Parathyroid adenoma (tissue), 2 donors: ENCODE results near the gene PAOX.

Experiments used
- H2AFZ ChIP-seq: fragments of 300-600 bp; sonication (generic); one replicate; pipeline ENCODE4 v1.7.0; 2017; ENCODE audit warnings: antibody characterized with exemption, mild to moderate bottlenecking
- H3K27ac ChIP-seq: fragments of 300-600 bp; sonication (generic); one replicate; pipeline ENCODE4 v1.7.0; 2017
- H3K27me3 ChIP-seq: fragments of 300-600 bp; sonication (generic); one replicate; pipeline ENCODE4 v1.7.0; 2017; ENCODE audit warnings: low read length; ENCODE audit not compliant: control insufficient read depth, insufficient read depth
- H3K36me3 ChIP-seq: fragments of 300-600 bp; sonication (generic); one replicate; pipeline ENCODE4 v1.7.0; 2017; ENCODE audit warnings: low read length; ENCODE audit not compliant: control insufficient read depth, insufficient read depth
- H3K4me1 ChIP-seq: fragments of 300-600 bp; sonication (generic); one replicate; pipeline ENCODE4 v1.7.0; 2017; ENCODE audit warnings: control low read depth
- H3K4me2 ChIP-seq: fragments of 300-600 bp; sonication (generic); one replicate; pipeline ENCODE4 v1.7.0; 2017; ENCODE audit warnings: low read length
- H3K4me3 ChIP-seq: fragments of 300-600 bp; sonication (generic); one replicate; pipeline ENCODE4 v1.7.0; 2017; ENCODE audit warnings: low read depth, low read length
- H3K79me2 ChIP-seq: fragments of 300-600 bp; sonication (generic); one replicate; pipeline ENCODE4 v1.7.0; 2017; ENCODE audit warnings: control low read depth
- H3K9ac ChIP-seq: fragments of 300-600 bp; sonication (generic); one replicate; pipeline ENCODE4 v1.7.0; 2017; ENCODE audit warnings: mild to moderate bottlenecking
- H3K9me3 ChIP-seq: fragments of 300-600 bp; sonication (generic); one replicate; pipeline ENCODE4 v1.7.0; 2017; ENCODE audit warnings: low read length; ENCODE audit not compliant: control insufficient read depth
- TF ChIP-seq, protein P1 (sequence below): fragments of 300-600 bp; sonication (generic); IDR thresholded peaks from one replicate; pipeline ENCODE4 v1.7.0; 2017; ENCODE audit warnings: antibody characterized with exemption, mild to moderate bottlenecking
- donor health status: primary hyperparathyroidism.

Gene PAOX

DNA sequence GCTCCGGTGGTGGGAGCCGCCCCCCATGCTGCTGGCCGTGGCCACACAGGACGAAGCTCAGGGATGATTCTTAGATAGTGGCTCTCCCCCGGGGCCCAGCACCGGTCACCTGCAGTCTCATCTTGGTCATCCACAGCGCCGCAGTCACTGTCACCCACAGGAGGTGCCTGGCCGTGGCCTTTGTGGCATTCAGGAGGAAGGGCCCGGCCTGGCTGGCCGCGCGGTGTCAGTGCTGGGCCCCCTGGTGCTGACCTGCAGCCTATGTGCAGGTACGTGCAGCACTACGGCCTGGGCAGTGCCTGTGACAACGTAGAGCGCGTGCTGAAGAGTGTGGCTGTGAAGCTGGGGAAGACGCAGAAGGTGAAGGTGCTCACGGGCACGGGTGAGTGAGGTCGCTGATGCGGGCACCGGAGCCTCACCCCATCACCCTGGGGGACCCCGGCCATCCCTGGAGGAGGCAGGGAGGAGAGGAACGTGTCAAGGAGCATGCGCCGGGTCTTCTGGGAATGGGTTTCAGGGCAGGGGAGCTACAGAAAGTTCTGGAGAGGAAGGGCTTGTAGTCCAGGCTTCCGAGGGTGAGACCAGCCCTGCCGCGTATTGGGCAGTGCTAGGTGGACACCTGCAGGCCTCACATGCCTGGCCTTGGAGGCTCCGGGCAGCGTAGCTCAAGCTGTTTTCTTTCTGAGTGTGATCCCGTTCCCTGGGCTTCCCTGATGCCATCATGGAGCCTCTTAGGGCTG, 40.3 kb downstream of the PAOX start:
- Histone ChIP-seq H2AFZ (no peak overlapping the region), H3K4me2 (no peak overlapping the region), H3K4me3 (no peak overlapping the region), H3K79me2 (peaks cover 10% of the 10 kb centered on the region), H3K27ac (no peak overlapping the region), H3K9ac (no peak overlapping the region), H3K4me1 (no peaks in the 10 kb centered on the region), H3K27me3 (peaks cover 3% of the 10 kb centered on the region), H3K9me3 (no peaks in the 10 kb centered on the region), H3K36me3 (no peaks in the 10 kb centered on the region)
- TF ChIP-seq, protein P1, sequence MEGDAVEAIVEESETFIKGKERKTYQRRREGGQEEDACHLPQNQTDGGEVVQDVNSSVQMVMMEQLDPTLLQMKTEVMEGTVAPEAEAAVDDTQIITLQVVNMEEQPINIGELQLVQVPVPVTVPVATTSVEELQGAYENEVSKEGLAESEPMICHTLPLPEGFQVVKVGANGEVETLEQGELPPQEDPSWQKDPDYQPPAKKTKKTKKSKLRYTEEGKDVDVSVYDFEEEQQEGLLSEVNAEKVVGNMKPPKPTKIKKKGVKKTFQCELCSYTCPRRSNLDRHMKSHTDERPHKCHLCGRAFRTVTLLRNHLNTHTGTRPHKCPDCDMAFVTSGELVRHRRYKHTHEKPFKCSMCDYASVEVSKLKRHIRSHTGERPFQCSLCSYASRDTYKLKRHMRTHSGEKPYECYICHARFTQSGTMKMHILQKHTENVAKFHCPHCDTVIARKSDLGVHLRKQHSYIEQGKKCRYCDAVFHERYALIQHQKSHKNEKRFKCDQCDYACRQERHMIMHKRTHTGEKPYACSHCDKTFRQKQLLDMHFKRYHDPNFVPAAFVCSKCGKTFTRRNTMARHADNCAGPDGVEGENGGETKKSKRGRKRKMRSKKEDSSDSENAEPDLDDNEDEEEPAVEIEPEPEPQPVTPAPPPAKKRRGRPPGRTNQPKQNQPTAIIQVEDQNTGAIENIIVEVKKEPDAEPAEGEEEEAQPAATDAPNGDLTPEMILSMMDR, result no peak

DNA sequence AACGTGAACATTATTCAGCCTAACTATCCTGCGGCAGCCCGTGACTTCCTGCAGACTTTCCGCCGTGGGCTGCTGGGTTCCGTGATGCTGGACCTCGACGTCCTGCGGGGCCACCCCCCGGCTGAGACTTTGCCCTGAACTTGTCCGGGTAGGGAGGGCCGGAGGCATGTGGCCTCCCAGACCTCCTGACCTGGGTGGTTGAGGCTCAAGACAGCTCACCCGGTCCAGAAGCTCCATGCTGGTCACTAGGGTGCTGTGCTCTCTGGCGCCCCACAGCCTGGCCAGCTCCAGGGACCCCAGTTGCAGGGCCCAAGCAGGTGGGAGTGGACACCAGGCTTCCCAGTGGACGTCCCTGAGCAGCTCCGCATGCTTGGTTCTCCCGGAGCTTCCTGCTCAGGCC, 41.0 kb downstream of the PAOX start:
- TF ChIP-seq, protein P1, result no peak
- Histone ChIP-seq H3K27me3 (peaks cover 3% of the 10 kb centered on the region), H3K36me3 (no peaks in the 10 kb centered on the region), H3K4me3 (no peak overlapping the region), H2AFZ (no peak overlapping the region), H3K9me3 (no peaks in the 10 kb centered on the region), H3K79me2 (peaks cover 10% of the 10 kb centered on the region), H3K9ac (no peak overlapping the region), H3K4me2 (no peak overlapping the region), H3K4me1 (no peaks in the 10 kb centered on the region), H3K27ac (no peak overlapping the region)

DNA sequence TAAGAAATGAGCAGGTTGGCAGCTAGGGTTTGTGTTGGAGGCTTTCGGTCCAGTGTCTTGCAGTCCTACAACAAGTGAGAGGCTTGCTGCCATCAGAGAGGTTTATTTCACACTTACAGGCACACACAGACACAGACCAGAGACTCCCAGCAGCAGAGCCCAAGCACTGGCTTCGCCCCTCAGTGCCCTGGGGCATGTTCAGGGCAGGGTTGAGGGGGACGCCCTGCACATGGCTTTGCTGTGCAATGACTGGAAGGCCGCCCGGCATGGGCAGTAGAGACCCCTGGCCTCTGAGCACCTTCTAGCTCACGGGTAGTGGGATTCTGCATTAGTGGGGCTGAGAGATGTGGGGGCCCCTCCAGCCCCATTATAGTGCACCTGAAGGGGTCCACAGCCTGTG, 41.5 kb downstream of the PAOX start:
- TF ChIP-seq, protein P1, result no peak
- peaks cover 3% of the 10 kb centered on the region for H3K27me3 ChIP-seq
- no peak overlapping the region for H3K27ac ChIP-seq
- H3K79me2 ChIP-seq, result peaks cover 7% of the 10 kb centered on the region
- H3K4me1 ChIP-seq, result no peaks in the 10 kb centered on the region
- H3K4me2 ChIP-seq, result no peak overlapping the region
- H3K4me3 ChIP-seq, result no peak overlapping the region
- no peaks in the 10 kb centered on the region for H3K9me3 ChIP-seq
- no peaks in the 10 kb centered on the region for H3K36me3 ChIP-seq
- no peak overlapping the region for H3K9ac ChIP-seq
- no peak overlapping the region for H2AFZ ChIP-seq

DNA sequence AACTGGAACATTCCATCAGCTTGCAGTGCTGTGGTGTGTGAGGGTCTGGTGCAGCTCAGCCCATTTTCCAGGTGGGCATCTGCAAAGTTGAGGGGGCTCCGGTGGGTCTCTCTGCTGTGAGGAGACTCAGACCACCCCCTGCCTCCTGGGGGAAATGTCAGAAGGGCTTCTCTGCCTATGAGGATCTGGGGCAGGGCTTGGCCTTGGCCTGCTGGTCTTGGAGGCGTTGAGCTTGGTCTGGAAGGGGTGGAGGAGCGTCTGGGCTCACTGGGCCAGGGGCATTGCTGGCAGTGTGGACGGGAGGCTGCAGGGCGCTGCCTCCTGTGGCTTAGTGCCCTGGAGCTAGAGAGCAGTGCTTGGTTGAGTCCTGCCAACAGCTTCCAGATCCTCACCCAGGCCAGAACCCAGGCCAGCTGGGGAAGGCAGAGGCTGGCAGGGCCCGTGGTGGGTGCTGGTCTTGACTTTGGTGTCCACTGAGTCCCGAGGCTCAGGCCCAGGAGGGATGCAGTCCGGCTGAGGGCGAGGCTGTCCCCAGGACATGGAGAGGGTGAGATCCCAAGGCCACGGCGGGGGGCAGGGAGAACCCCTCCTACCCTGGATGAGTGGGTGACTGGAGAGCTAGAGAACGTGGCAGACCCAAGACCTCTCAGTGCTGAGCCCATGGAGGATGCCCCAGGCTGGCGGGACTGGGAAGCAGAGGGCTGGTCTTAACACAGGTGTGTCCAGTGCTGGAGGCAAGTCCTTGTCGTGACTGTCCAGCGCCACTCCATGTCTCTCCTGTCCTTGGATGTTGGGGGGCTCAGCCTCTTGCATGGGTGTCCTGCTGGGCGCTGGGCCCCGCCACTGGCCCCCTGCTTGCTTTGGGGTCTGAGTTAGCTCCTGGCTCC, 42.5 kb downstream of the PAOX start:
- Histone ChIP-seq H3K27ac (no peak overlapping the region), H3K36me3 (no peaks in the 10 kb centered on the region), H3K4me2 (no peak overlapping the region), H3K4me3 (no peak overlapping the region), H3K9me3 (no peaks in the 10 kb centered on the region), H3K27me3 (peaks cover 3% of the 10 kb centered on the region), H3K79me2 (peaks cover 7% of the 10 kb centered on the region), H3K9ac (no peak overlapping the region), H3K4me1 (no peaks in the 10 kb centered on the region), H2AFZ (no peak overlapping the region)
- TF ChIP-seq, protein P1, result no peak
